NCI-H226 (cell line): ENCODE results near the gene GFRA1.
"Not testable (repeated sequence)": the region's sequence is repeated elsewhere in the genome, so short reads cannot be mapped to it uniquely, and the experiment has no call there.

ENCODE experiments used
- DNase-seq: peaks from one replicate; pipeline ENCODE4 v3.0.0-alpha.2; 2015

The GFRA1 gene

DNA sequence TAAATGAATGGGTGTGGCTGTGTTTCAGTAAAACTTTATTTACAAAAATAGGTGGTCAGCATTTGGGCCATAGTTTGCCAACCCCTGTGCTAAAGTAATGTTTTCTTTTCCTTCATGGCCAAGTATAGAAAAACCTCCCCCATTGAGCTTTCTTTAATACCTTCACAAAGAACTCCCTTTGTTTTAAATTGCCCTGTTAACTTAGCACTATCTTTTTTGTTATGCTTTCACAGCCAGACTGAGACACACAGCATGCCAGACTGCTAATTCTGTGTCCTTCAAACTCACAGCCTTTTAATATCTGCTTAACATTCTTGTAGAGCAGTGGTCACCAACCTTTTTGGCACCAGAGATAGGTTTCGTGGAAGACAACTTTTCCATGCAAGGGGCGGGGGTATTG, 78.0 kb downstream of the GFRA1 start:
- DNase-seq = no peak

DNA sequence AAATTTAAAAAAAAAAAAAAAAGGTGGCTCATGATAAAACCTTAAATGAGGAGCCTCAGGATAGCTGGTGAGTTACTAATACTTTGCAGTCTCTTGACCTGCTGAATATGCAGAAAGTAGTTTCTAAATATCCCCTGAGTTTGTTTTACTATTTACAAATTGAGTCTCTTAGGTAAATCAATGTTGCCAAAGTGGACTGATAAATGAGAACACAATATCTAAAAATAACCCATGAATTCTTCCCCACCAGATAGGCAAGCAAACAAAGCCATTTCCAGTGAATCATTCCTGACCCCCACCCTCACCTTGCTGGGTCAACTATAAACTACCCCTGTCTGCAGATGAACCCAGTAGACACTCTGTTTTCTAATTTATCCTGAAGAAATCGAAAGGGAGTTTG, 78.9 kb downstream of the GFRA1 start:
- no peak for DNase-seq

DNA sequence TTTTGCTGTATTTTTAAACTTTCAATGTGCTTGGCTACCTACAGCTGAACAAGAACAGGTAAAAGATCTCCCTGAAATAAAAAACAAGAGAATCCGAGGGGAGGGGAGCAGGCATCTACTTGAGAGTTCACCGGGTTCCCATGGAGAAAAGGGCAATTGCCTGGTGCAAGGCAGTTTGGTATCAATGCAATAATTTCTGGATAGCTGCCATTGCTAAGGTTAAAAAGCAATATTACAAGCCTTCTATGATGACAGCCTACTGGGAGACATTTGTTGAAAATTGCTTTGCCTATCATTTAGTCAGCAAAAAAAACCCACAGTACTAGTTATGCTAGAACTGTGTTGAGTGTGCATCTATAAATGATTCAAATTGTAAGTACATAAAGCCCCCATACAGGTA, 82.1 kb downstream of the GFRA1 start:
- no peak for DNase-seq

DNA sequence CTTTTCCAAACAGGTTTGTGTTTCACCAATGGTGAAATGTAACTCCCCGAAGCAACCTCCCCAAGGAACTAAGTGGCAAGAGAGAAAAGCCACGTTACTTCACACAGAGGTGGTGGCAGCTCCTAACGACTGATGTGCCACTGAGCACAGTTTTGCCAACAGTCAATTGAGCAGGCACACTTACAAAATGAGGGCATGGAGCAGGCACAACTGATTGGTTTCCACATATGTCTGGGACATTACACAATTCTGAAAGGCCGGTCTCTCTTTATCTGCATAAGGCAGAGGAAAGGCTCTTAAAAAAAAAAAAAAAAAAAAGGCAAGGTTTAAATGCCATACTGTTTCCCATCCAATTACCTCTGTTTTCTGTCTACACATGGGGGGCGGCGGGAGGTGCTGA, 86.7 kb downstream of the GFRA1 start:
- DNase-seq = no peak

DNA sequence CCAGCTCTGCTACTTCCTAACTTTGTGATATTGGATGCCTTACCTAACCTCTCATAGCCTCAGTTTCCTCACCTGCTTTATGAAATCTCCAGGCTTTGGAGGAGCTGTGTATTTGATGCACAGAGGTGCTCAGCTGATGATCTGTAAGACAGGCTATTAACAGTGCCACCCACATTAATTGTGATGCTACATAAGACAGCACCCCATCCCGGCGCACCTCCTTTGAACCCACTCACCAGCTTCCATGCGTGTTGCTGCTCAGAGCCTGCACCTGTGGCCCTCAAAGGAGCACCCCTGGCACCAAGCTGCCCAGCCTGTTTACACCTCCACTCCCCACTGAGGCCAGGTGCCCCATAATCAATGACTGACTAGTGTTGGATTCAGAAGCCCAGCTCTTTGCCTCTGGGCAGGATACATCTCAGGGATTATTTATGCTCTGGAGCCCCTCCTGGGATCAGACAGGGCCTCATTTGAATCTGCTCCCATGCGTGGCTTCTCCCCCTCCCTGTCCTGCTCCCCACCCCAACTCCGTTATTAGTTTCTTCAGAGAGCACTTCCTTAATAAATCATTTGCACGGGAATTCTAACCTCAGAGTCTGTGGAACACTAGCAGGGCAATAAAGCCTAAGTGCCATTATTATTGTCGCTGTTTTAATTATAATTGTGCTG, 87.7 kb downstream of the GFRA1 start:
- DNase-seq = no peak

DNA sequence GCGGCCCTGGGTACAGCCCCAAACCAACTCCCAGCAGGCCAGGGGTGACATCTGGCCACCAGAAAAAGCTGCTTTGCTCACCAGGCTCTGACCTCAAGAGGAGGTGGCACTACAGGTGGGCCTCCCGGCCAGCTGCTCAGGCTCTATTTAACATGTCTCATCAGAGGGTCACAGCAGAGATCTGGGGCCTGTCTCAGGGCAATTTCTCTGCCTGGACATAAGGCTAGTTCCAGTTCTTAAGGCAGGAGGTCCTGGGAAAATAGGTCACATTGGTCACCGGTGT, 88.6 kb downstream of the GFRA1 start:
- no peak for DNase-seq

DNA sequence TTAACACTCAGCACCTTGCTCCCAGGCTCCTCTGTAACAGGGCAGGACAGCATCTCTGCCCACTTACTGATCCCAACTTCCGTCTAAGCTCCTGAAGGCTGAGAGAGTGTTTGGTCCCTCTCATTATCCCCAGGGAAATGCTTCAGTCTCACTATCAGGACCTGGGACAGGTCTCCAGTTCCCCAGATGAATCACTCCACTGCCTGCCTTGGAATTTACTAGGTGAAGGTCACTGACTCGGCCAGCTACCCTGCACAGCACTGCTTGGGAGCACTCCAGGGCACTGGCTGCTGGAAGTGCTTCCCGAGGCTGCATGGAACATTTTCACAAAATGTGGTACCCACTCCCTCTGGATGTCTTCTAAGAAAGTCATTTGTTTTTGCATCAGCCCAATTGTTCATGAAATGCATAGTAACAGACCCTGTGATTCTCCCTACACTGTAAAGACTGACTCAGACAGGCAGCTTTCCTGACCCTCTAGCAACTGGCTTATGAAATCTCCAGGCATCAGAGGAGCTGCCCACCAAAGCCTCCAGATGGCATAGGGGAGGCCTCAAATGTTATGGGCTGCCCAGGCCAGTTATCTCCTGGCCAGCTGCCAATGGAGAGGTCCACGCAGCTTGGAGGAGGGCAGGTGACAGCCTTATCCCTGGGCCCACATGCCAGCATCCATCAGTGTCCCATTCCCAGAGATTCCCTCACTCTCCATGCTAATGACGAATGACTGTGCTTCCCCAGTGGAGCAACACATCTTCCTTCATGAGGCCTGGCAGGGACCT, 89.1 kb downstream of the GFRA1 start:
- DNase-seq = no peak

DNA sequence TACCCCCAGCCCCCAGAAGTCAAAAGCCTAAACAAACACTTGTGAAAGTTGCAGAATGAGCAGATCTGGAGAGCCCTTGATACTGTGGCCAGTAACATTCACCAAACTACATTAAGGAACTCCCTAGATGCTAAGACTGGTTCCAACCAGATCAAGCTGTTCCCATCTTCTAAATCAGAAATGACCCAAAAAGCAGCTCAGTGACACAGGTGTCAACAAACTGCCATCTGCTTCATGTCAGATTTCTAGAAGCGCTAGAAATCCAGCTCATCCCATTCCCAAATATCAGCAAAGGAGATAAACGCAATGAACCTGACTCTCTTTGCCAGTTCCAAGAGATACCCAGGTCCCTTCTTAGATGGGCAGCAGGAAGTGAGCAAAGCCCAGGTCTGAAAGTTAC, 90.6 kb downstream of the GFRA1 start:
- no peak for DNase-seq

DNA sequence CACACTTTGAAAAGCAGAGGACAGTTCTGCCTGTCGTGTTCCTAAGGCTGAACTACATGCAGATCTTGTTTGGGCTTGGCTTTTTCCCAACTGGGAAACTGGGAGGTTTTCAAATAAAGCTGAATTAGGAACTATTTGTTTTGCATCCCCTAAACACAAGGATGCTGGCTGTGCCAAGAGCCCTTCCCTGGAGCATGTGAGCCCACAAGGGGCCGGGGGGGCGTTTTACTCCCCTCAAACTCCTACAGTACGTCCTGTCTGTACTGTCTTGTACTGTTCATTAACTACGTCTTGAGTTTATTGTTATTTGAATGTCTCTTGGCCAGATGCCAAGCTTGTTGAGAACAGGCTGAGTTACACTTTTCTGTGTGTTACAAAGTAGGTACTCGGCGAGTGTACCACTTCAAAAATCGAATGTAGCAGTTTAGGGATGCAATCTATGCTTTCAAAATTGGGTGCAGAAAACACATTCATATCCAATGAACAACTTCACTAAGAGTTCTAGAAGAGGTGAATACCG, 94.9 kb downstream of the GFRA1 start:
- no peak for DNase-seq

DNA sequence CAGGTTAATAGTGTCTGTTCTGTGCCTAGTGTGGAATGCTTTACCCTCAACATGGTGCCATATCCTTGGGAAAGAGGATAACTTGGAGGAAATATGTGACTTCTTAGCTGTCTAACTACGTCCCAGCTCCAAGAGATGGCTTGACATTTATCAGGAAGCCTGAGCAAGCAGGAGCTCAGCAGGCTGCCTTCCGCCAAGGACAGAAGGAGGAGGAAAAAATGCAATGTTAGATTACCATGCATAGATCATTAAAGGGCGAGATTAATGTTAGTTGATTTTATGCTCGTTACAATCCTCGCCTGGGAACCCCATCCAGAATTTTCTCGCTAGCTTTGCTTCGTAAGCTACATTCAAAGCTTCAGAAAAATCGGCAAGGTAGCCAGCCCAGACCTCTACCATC, 97.8 kb downstream of the GFRA1 start:
- no peak for DNase-seq

DNA sequence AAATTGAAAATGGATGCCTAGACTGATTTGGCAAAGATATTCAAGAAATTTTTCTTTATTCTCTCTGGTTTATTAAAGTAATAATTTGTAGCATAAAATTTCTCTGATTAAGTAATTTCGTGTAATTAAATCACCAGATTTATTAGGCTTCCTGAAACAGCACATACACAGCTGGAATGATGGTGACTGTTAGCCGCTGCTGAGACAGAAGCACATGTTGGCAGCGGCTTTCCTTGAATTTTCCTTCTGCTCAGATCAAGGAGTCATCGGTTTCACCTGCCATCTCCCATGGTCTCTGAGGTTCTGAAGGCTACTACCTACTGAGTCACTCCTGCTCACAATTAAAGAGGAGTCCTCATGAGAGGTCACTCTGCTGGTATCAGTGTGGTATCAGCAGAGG, 101.5 kb downstream of the GFRA1 start:
- DNase-seq = no peak

DNA sequence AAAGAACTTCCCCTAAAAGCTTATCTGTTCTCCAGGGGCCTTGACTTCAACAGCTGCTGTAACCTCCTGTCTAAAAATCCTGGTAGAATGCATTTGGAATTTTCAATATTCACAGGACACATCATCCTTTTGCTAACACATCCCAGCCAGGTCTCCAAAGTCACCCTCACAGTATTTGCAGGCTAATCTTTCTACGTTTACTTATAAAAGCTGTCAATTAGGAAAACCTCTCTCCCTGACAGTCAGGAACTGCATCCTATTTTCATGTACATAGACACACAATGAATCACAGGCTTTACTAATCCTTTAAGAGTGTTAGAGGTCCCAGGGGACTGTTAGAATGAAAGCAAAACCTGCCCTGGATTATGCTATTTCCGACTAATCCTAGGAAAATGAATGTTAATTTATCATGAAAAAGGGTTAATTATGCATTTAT, 102.2 kb downstream of the GFRA1 start:
- DNase-seq = no peak

DNA sequence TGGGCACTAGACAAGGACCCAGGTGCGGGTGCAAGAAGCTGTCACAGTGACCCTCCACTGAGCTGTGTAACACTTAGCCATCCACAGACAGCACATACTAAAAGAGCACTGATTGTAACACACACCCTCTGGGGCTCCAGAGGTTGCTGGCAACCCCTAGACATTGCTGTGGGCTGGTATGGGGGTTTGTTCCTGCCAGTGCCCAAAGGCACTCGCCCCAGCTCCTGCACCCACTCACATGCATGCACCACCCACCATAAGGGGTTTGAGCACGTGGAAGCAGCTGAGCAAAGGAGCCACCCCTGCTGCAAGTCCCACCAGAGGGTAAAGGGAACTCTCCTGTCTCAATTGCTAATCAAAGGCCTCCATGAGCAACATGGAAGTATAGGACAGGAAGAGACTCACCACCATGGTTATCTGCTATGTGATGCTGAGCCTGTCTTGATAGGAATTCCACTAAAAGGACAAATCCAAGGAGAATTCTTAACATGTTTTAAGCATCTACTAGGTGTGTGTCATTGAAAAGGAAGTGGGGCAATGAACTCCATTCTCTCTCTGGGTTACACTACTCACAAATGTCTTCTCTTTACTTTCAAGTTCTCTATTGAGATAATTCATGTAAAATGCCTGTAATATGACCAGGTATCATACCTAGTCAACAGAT, 103.1 kb downstream of the GFRA1 start:
- no peak for DNase-seq

DNA sequence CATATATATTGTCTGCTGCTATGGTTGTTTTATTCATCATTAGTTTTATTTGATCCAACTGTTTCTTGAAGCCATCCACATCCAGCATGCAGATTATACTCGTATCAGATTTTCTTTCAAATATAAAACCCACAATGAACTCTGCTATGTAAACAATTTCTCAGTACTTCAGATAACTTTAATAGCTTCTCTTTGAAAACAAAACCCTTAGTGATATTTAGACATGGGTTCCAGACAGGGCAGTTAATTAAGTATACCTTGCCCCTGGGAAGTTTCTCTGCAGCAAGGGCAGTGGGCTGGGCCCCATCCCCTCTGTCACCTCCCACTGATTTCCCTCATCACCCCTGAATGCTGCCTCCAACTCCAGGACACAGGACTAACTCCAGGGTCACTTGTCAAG, 104.3 kb downstream of the GFRA1 start:
- no peak for DNase-seq

DNA sequence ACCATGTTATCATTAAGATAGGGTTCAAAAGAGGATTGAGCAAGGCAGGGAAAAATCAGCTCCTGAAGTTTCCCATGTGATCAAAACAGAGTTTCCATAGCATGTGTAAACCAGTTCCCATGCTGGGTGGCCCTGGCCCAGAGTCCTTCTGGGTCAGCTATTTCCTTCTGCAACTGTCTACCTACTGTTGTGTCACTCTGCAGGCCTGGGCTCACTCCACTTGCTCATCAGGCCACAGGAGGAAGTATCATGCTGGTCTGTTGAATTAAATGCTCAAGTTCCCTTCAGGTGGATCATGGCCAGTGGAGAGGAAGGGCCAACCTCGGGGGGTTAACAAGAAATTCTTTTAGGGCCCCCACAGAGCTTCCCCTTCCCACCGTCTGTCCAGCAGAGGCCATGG, 104.7 kb downstream of the GFRA1 start:
- no peak for DNase-seq

DNA sequence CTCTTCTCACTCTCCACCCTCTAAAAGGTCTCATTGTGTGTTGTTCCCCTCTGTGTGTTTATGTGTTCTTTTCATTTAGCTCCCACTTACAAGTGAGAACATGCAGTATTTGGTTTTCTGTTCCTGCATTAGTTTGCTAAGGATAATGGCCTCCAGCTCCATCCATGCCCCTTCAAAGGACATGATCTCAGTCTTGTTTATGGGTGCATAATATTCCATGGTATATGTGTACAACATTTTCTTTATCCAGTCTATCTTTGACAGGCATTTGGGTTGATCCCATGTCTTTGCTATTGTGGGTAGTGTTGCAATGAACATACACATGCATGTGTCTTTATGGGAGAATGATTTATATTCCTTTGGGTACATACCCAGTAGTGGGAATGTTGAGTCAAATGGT, 107.1 kb downstream of the GFRA1 start:
- DNase-seq = not testable (repeated sequence)

DNA sequence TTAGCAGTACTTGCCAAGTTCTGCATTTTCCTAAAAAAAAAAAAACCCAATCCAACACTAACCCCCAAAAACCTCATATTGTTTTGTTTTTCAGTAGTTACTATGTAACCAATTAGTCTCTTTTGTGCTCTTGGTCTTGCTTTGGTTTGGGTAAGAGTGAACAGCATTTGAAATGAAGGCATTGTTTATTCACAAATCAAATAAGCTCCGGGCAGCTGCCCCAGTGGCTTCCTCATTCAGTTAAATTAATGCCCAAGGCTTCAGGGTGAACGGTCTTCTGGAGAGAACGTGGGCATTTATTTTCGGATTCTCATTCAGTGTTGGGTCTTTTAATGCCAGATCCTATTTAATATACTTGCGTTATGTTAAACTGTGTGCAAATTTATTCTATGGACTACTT, 108.7 kb downstream of the GFRA1 start:
- no peak for DNase-seq

DNA sequence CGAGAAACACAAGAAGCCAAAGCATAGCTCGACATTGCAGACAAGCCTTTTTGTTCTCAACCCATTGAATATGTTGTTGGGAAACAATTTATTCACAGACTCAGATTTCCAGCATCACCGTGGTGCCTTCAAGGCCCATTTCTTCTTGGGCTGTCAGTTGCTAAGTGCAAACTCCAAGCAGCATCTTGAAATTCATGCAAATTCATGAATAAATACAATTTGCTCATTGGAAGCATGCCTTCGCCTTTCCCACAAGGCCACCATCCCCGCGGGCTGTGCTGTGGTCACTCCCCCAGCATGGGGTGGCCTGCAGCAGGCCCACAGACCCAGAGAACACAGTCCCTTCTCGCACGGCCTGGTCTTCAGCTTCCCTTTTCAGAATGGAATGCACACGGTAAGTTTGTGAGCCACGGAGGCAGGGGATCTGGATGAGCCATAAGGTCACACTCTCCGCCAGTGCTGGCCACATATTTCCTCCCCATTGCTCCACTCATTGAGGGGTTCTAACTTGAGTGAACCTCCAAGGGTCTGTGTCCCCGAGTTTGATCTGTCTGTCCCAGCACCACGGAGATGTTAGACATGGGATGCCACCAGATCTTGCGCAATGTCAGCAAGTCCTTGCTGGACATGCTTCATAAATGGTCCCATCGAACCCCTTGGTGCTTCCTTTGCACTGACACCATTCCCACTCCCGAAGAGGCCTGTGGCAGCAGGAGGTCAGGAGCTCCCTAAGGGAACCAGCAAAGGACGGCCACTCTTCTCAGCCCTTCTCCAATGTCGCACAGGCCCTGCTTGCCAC, 109.5 kb downstream of the GFRA1 start:
- no peak for DNase-seq

DNA sequence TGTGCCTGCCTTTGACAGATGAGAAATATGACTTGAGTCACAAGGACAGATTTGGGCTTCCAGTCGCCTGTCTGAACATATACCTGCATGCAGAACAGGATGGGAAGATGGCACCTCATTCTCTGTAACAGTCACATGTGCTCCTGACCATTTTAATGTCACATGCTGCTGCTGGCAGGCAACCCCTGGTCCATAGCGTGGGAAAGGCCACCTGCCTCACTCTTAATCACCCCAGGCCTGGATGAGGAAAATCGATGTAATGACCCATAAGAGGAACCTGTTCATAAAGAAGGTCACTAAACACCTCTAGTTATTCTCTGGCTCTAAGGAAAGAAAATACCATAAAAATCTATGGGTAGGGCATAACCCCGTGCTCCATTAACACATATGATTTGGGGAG, 110.2 kb downstream of the GFRA1 start:
- no peak for DNase-seq

DNA sequence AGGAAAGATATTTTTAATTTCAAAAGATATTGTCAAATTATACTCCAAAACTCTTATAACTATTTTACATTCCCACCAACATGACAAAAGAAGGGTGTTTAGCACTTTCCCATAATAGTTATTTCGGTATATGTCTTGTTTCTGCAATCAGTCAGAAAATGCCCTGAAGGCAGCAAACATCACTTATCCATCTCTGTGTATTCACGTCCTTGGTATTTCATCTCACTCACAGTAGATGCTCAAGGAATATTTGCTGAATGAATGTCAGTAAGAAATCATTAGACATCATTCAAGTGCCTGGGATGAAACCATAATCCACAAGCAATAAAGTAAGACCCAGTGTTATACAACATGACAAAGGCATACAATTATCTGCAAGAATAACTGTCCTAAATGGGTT, 112.7 kb downstream of the GFRA1 start:
- no peak for DNase-seq

DNA sequence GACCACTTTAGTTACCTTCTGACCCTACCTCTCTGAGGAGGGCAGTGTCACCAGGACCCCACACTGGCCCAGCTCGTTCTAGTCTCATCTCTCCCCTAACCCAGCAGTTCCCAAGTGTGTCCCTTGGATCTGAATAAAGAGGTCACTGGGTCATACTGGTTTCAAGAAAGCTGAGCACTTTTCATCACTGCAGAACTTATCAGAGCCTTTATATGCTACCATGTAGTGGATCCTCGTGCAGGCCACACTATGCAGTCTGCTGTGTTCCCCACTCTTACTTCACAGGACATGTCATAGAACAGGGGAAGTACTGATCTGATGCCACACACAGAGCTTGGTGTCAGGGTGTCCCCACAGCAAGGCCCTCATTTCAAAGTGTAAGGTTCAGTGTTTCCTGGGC, 113.8 kb downstream of the GFRA1 start:
- no peak for DNase-seq

DNA sequence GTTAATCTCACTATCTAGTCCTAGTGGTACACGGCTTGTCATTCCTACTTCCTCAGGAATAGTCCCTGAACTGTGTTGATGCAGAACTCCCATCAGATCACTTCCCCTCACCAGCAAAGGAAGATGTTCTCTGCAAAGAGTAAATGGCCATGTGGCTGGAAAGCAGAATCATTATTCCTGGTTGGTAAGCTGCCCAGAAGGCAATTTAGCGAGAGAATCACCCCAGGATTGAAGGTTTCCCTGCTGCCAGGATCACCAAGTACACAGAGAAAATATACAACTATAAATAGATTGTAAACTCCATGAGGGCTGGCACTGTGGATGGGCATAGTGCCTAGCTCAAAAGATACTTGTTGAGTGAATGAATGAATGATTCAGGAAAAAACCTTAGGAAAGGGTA, 115.0 kb downstream of the GFRA1 start:
- DNase-seq = no peak

DNA sequence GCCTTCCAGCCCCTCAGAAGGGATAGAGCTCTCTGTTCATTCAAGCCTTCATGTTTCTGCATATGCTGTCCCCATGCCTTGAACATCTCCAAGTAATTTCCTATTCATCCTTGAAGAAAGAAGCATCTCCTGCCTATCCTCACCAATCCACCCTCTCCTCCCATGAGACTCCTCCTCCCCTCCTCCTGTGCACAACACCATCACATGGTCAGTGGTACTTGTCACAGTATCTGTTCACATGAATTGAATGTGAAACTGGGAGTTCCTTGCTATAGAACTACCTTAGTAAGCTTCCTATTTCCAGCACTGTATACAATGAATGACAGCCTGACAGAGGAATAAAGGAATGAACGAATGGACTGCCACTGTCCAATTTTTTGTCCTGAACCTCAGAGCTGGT, 115.5 kb downstream of the GFRA1 start:
- DNase-seq = no peak

DNA sequence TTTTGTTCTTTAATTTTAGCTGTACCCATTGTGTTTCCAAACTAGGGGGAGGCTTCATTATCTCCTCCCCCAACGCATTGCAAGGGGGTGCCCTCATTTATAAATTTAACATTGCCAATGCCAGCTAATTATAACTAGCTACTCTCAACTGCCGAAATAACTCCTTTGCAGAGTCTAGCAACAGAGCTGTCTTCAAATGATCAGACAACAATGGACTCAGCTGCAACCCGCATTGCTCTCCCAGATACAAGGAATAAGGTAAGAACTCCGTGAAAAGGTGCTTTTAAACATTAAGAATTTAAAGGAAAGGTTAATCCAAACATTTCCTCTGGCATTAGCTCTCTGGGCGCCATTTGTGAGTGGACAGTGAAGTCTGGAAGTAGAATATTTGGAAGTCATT, 116.2 kb downstream of the GFRA1 start:
- no peak for DNase-seq
